Choroid plexus epithelial cell (primary cell): Measurements from ENCODE around the gene BCS1L.

ENCODE experiments used
- DNase-seq: peaks from one replicate; pipeline ENCODE4 v3.0.0-alpha.2; 2010; ENCODE audit warnings: low read depth
- H3K4me3 ChIP-seq: 2 replicates; pipeline ENCODE4 v1.5.1; 2011; ENCODE audit warnings: low read depth, mild to moderate bottlenecking, control low read depth, low read length, moderate library complexity
- TF ChIP-seq, protein P1 (sequence below): conservative IDR thresholded peaks from 2 replicates; pipeline ENCODE4 v1.5.1; 2011; ENCODE audit warnings: low read depth, mild to moderate bottlenecking, control low read depth, inconsistent platforms, low read length, moderate library complexity

The BCS1L gene

DNA sequence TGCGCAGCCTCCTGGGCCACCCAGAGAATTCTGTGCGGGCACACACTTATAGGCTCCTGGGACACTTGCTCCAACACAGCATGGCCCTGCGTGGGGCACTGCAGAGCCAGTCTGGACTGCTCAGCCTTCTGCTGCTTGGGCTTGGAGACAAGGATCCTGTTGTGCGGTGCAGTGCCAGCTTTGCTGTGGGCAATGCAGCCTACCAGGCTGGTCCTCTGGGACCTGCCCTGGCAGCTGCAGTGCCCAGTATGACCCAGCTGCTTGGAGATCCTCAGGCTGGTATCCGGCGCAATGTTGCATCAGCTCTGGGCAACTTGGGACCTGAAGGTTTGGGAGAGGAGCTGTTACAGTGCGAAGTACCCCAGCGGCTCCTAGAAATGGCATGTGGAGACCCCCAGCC, 39.4 kb downstream of the BCS1L start:
- no peak overlapping the region for H3K4me3 ChIP-seq
- TF ChIP-seq, protein P1, sequence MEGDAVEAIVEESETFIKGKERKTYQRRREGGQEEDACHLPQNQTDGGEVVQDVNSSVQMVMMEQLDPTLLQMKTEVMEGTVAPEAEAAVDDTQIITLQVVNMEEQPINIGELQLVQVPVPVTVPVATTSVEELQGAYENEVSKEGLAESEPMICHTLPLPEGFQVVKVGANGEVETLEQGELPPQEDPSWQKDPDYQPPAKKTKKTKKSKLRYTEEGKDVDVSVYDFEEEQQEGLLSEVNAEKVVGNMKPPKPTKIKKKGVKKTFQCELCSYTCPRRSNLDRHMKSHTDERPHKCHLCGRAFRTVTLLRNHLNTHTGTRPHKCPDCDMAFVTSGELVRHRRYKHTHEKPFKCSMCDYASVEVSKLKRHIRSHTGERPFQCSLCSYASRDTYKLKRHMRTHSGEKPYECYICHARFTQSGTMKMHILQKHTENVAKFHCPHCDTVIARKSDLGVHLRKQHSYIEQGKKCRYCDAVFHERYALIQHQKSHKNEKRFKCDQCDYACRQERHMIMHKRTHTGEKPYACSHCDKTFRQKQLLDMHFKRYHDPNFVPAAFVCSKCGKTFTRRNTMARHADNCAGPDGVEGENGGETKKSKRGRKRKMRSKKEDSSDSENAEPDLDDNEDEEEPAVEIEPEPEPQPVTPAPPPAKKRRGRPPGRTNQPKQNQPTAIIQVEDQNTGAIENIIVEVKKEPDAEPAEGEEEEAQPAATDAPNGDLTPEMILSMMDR, result no peak
- no peak for DNase-seq

DNA sequence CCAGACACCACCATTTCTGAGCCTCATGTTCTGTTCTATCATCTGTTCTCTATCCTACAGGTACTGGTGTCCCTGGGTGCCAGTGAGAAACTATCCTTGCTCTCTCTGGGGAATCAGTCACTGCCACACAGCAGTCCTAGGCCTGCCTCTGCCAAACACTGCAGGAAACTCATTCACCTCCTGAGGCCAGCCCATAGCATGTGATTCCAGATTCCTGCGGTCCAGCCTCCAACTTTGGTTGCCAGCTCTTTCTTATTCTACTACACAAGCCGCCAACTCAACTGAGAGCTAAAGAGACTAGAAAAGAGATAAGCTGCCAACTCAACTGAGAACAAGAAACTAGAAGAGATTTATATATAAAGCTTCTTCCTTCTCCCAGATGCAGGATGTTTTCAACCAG, 42.3 kb downstream of the BCS1L start:
- no peak for DNase-seq
- TF ChIP-seq, protein P1, result no peak

DNA sequence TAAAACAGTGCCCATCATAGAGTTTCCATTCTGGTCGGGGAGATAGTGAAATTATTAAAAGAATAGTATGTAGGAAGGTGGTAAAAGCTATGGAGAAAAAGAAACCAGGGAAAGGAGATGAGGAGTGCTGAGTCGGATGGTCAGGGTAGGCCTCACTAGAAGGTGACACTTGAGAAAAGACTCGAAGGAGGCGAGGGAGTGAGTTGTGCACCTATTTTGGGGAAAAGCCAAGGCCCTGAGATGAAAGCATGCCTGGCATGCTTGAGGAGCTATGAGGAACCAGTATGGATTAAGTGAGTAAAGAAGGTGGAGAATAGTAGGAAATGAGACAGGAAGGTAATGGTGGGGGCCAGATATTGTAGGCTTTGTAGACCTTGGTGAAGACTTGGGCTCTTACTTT, 43.9 kb downstream of the BCS1L start:
- H3K4me3 ChIP-seq, result no peak overlapping the region
- DNase-seq, result no peak
- TF ChIP-seq, protein P1, result no peak

More for the DNA sequence above, 42.3 kb downstream of the BCS1L start:
- H3K4me3 ChIP-seq, result no peak overlapping the region

DNA sequence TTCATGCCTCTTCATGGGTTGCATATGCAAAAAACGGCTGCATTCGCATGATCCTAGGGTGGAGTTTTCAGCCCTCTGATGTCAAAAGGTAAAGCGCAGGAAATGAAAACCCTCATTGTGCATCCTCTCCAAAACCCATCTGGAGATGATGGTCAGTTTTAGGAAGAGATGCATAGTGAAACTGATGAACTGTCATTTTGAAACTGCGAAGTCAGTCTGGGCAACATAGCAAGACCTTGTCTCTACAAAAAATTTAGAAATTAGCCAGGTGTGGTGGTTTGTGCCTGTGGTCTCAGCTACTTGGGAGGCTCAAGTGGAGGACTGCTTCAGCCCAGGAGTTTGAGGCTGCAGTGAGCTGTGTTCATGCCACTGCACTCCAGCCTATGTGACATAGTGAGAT, 48.6 kb downstream of the BCS1L start:
- no peak overlapping the region for H3K4me3 ChIP-seq
- TF ChIP-seq, protein P1, result no peak
- no peak for DNase-seq

DNA sequence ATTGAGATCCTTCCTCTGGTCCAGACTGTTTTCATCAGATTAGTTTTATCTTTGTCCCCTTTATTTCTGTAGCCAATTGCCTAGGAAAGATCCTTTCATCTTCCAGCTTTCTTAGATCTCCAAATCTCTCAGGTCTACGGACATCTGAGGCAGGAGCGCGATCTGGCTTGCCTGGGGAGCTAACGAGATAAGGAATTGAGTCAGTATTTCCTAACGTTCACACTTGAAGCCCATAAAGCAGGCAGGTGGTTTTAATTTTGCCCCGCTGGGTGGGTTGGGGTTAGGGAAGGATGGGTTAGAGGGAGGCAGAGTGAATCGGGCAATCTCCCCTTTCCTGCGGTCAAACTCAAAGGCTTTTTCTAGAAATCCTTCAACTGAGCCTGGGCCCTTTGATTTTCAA, 50.4 kb downstream of the BCS1L start:
- DNase-seq, result no peak
- H3K4me3 ChIP-seq, result peak overlapping the region; percentile 60
- TF ChIP-seq, protein P1, result no peak

DNA sequence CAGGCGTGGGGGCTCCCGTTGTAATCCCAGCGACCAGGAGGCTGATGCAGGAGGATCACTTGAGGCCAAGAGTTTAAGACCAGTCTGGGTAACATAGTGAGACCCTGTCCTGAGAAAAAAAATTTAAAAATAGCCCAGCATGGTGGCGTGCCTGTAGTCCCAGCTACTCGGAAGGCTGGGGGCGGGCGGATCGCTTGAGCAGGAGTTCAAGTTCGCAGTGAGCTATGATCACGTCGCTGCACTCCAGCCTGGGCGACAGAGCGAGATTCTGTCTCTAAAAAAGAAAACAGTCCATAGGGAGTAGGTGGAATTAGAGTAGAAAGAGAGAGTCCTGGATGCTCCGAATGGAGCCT, 50.8 kb downstream of the BCS1L start:
- H3K4me3 ChIP-seq, result peak overlapping the region; percentile 60
- TF ChIP-seq, protein P1, result no peak

DNA sequence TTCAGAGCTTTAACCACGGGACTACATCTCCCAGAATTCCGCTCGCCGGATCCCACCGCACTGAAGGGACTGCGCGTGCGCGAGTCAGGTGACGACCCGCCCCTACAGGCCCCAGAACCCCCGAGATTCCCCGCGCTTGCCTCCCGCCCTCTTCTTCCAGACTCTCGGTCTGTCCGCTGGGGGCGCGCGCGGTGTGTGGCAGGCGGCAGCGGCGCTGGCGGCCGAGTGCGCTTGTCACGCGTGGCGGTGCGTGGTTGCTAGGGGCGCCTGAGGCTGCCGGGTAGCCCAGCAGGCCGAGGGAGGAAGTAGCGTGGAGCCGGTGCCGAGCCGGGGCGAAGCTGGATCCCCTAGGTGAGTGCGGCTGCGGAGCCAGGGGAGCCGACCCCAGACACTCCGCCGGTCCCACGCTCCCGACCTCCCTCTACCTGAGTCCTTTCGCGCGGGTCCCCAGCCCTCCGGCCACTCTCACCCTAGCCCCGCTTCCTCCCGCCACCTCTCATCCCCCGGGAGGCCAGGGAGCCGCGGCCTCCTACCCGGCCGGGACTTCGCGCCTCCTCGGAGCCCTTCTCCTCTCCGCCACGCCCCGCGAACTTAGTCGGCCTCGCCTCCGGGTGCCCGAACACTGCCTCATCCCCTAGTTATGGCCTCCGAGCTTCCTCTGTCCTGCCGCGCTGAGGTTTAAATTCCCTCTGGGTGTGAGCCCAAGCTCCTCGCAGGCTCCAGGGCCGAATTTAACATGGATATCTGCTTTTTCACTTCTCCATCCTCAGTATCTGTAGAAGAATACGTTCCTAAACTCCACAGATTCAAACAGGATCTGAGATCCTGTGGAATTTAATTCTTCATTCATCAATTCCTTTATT, 51.4 kb downstream of the BCS1L start, which contains the start of gene TTLL4:
Gene TTLL4 (plus strand): TSS at position 149 of the 863 bp plus-strand sequence. CDS start 26,842 bp downstream, outside the sequence.
- DNase-seq, result peak; percentile 98
- TF ChIP-seq, protein P1, result peak; percentile 62
- H3K4me3 ChIP-seq, result peak within 1 kb of the TSS; percentile 97

More for the DNA sequence above, 50.8 kb downstream of the BCS1L start:
- DNase-seq, result no peak
